Activated CD4-positive, alpha-beta T cell treated with anti-CD3 and anti-CD28 coated beads, Interleukin-2, amount 50 U/mL, for 48 hours (primary cell): Measurements from ENCODE around the gene IFNA8.
"Not testable (repeated sequence)": the region's sequence is repeated elsewhere in the genome, so short reads cannot be mapped to it uniquely, and the experiment has no call there.

Experiments
- DNase-seq, 2 experiments: peaks; one replicate each; pipeline ENCODE4 v3.0.0-alpha.2; 2020

The IFNA8 gene

DNA sequence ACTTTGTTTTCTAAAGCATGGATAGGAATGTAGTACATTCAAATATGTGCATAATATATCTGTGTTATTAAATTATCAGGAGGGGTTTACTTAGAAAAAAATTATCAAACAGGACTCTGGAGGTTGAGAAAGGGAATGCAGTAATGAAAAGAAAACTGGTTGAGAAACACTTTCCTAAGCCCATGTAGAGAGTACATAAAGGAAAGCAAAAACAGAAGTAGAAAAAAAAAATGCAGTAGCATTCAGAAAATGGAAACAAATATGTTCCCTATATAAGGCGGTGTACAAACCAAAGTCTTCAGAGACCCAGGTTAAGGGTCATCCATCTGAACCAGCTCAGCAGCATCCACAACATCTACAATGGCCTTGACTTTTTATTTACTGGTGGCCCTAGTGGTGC is at the start of gene IFNA8:
Gene IFNA8 (plus strand): TSS at position 301 of the 400 bp plus-strand sequence. CDS start 60 bp downstream, at position 361.
- no peak for DNase-seq

DNA sequence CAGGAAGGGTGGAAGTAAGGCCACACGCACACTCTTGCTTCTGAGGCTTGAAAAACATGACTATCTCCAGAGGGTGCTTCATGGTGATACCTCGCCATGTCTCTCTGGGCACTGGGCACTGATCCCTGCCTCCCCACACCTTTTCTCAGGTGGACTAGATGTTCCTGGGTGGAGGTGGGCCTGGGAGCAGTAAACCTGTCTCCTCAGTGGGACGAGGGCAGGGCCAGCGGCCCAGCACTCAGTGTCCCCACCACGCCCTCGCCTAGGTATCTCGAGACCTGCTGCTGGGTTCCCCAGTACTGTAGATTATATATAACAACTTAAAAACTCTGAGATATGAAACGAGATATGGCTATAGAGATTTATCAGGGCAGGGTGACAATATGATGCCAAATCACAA is 46.6 kb upstream of the IFNA8 start:
- DNase-seq = no peak

DNA sequence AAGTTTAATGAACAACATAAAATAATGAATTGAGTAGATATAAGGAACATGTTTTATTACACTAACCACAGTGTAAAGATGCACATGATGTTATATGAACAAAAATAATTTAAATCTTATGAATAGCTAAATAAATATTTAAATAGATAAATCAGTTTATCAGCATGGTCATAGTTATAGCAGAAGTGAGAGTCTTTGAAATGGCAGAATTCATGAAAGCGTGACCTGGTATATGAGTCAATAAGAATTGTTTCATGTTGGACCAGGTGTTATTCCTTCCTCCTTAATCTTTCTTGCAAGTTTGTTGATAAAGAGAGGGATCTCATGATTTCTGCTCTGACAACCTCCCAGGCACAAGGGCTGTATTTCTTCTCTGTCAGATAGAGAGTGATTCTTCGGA is 41.7 kb upstream of the IFNA8 start:
- DNase-seq = not testable (repeated sequence)

DNA sequence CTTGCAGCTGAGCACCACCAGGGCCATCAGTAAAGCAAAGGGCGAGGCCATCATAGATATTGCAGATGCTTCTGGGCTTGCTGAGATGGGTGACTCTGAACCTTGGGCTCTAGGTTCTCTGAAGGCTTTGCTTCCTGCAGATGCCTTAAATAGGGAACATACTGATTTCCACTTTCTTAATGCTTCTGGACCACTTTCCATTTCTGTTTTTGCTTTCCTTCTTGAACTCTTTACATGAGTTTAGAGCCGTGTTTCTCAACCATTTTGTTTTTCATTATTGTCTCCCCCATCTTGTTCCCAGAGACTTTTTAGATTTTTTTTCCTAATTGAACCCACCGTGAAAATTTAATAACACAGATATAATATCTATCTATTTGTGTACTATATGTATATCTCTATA is 41.0 kb upstream of the IFNA8 start, which contains the start of gene IFNA13:
Gene IFNA13 (minus strand): TSS at position 101 of the 400 bp plus-strand sequence. CDS start 47 bp downstream, at position 54.
- no peak for DNase-seq

DNA sequence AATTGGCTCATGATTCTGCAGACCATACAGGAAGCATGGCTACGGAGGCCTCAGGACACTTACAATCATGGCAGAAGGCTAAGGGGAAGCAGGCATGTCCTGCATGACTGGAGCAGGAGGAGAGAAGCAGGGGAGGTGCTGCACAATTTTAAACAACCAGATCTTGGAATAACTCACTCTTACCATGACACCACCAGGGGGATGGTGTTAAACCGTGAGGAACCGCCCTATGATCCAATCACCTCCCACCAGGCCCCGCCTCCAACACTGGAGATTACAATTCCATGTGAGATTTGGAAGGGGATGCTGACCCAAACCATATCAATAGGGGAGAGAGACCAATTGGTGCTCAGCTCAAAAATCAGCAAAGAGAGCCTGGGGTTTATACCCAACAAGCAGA is 37.5 kb upstream of the IFNA8 start:
- not testable (repeated sequence) for DNase-seq

DNA sequence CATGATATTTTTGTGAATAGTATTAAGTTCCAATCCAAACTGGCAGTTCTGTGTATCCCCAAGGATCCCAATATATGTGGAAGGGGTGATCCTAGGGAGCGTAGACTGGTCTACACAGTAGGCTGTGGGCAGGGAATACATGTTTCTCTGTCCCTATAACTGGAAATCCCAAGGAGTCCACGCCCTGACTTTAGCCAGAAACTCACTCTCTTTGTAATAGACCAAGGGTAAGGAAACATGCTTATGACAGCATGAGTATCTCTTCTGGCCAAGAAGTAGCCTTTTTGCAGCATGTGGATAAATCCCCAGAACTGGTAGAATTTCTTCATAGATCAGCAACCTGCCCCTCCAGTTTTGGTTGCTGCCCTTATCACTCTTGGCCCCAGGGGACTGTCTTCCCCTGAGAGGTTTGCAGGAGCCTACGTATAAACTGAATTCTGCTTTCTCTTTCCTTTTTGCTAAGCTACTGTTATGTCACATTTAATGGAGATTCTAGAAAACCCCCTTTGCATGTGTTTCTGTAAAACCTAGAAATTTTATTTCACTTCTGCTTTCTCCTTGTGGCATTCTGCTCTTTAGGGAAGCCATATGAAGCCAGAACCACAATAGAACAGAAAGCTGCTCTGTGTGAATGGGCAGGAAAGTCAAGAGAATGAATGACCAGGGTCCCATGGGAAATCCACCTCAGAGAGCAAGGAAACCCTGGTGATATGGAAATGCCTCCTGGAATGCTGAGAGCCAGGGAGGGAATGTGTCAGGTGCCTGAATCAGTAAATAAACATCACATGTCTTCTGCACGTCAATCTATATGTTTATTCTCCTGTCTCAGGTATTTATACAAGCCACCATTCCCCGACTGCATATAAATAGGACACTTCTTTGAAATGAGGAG is 27.2 kb upstream of the IFNA8 start:
- DNase-seq = no peak

DNA sequence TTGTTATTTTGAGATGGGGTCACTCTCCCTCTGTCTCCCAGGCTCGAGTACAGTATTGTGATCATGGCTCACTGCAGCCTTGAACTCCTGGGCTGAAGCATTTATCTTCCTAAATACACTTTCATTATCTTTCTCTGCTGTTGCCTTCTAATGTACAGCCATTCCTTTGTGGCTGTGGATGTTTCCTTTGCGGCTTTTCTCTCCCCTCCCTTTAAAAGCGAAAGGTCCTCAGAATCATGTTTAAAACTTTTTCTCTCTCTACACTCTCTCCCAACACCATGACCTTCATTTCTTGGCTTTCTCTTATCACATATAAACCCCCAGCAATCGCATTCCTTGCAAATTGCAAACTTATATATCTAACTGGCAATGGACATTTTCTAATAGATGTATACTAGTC is 25.3 kb upstream of the IFNA8 start:
- no peak for DNase-seq

DNA sequence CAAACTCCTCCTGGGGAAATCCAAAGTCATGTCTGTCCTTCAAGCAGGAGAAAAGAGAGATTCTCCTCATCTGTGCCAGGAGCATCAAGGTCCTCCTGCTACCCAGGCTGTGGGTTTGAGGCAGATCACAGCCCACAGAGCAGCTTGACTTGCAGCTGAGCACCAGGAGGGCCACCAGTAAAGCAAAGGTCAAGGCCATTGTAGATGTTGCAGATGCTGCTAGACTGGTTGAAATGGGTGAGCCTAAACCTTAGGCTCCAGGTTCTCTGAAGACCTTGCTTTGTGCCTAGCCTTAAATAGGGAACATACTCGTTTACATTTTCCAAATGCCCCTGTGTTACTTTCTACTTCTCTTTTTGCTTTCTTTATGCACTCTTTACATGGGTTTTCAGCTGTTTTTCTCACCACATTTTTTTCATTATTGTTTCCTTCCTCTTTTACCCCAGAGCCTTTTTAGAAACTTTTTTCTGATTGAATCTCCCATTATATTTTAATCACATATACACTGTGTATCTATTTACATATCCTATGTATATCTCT is 23.7 kb upstream of the IFNA8 start, which contains the start of gene IFNA2:
Gene IFNA2 (minus strand): TSS at position 268 of the 540 bp plus-strand sequence. CDS start 69 bp downstream, at position 199.
- no peak for DNase-seq

DNA sequence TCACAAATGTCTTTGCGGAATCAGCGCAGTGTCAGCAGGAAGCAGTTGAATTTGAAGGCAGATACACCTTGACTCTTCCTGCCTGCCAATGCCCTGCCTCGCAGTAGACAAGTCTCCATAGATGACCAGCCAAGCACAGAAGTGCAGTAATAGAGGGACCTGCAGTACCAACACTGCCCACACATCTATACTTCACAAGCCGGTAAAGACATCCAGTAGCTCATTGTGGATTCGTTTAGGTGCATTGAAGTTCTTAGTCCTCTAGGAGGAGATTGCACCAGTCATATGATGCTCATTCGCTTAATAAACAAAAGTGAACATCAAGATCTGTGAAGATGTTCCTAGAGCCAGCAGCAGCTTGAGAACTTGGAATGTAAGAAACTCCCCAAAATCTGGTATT is 16.6 kb upstream of the IFNA8 start:
- DNase-seq = no peak

DNA sequence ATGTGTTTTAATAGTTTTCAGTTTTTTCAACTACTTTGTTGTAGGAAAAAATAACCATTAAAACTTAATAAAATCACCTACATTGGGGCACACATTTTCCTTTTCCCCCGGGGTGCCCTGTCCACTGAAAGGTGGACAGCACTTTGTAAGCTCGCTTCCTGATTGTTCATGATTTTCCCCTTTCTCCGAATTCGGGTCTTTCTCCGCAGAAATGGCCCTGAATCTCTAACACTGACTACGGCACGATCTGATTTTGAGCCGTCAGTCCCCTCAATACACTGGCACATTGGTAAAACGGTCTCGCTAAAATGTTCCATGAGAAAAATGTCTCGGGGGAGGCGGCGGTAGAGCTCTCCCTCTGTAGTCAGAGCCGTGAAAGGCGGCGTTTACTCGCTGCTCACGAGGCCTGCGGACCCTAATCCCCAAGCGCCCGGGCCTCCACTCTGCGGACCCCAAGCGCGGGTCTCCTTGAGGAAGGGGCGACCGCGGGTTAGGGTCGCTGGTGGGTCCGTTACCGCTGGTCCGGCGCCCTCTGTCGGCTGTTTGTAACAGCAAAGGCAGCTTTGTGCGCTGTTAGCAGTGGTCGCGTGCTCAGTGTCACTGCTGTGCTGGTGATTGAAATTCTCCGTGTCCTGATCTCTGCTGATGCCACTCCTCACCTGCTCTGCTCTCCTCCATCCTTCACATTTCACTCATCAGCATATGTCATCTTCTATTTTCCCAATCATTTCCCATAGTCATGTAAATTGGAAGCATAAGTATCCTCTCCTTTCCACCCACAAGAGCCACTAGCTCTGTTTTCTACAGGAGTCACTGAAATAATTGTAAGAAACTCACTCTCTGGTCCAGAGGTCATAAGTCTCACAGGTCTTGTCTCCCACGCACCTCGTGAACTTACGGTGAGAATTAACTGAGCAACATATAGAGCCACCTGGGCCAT is 12.9 kb upstream of the IFNA8 start:
- DNase-seq = peak; percentile 64 to 71

DNA sequence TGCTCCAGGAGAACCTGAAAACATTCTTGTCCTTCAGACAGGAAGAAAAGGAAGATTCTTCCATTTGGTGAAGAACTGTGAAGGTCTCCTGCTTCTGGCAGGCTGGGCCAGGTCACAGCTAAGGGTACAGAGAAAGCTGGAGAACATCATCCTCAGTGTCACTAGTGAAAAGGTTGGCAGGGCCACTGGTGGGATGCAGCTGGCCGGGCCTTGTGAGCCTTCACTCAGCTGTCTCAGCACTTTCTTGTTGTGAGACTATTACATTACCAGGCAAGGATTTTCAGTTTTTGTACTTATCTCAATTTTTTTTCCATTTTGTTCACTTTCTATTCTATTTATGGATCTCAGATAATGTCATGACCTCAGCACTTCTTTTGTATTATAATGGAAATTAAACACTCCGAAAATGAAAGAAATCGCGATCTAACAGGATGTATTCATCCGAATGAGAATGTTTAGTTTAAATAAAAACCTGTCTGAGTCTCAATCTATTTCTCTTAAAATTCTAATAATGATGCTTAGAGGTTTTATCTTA is 9.9 kb upstream of the IFNA8 start:
- DNase-seq = no peak

DNA sequence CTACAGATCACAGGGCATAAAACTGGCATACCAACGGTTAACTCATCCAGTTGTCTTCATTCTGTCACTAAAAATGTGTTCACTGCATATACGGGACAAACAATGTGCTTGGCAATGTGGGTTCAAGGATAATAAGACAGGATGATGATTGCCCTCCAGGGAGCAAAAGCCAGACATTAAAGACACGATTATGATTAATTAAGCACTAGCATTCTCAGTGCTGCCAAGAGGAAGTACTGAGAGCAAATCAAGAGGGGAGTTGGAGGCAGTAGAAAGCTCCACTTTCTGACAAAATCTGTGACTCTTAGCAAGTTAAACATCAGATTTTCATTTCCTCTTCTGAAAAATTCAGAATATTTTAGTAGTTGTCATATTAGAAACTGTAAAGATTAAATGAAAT is 9.0 kb upstream of the IFNA8 start:
- no peak for DNase-seq

DNA sequence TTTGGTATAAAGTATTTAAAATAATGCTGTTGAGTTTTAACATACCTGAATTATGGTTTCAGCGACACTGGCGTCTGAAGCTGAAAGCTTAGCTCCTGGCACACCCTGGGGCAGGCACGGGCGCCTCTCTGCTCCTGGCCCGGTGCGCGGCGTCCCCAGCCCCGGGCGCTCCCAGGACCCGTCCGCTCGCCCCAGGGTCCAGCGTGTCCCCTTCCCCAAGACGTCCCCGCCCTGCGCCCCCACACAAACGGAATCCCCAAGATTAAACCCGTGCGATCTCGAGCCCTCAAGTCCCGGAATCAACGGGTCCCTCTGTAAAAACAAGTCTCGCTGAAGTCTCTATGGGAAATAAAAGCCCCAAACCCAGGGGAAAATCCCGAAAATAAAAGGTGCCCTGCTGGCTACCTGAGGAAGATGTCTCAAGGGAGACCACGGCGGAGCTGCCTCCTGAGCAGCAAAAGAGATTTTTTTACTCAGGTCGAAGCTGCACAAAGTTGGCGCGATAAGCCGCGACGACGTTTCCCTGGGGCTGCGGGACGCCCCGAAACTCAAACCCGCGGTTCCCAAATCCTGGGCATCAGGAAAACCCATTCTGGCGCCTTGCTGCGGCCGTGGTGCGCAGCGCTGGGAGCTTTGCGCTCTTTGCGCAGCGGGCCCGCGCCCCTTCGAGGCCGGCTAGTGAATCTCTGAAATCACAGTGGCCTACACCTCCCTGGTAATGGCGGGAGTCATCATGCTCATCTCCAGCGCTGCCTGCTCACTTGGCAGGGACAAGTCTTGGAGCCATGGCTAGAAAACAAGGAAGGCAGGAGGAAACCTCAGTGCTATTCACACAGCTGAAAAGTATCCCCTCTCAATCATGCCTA is 6.3 kb upstream of the IFNA8 start:
- no peak for DNase-seq

DNA sequence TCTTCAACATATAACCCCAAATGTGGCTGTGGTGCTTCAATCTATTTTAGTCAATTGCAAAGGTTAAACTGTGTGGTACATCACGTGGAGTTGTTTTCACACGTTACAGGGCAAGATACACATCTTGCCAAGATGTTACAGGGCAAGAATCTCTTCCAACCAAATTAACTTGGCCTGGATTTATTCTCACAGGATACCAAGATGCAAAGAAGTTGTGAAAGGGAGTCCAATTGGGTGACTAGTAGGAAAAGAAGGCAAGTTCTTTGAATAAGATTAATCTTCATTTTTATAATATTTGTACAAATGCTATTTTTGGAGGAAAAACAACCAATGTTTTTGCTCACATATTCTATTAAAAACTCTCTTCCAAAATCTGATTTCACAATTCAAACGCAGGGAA is 4.8 kb upstream of the IFNA8 start:
- DNase-seq = no peak

DNA sequence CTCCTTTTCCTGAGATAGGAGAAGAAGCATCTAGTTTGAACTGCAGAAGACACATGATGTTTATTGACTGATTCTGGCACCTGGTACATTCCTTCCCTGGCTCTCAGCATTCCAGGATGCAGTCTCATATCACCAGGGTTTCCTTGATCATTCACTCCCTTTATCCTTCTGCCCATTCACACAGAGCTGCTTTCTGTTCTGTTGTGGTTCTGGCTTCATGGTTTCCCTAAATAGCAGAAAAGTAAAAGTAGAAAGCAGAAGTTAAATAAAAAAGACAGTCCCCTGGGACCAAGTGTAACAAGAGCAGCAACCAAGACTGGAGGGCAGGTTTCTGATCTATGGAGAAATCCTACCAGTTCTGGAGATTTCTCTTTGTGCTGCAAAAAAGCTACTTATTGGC is 3.2 kb downstream of the IFNA8 start:
- DNase-seq = no peak

DNA sequence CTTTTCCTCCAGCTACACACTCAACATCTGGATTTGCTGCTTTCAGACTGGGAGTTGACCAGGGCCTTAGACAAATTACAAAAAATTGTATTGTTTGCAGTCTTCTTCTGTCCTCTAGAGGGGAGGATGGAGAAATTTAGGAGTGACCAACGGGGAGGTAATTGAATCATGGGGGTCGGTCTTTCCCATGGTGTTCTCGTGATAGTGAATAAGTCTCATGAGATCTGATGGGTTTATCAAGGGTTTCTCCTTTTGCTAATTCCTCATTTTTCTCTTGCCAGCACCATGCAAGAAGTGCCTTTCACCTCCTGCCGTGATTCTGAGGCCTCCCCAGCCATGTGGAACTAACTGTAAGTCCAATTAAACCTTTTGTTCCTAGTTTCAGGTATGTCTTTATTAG is 4.2 kb downstream of the IFNA8 start:
- no peak for DNase-seq

DNA sequence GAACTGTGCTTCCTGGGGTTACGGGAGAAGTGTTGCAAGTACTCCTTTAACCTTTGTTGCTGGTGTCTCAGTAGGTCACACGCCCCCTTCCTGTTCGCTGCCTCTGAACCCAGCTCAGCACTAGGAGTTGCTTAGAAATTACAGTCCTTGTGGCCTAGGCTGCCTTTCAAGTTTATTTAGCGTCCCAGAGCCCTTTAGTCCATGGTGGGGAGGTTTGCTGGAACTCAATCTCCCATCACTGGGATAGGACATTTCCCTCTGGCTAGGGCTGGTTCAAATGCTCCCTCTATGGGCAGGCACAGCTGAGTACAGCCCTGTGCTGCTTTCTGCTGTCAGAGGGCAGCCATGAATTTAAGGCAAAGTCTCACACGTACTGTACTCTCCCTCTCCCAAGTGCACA is 4.7 kb downstream of the IFNA8 start:
- DNase-seq = no peak

DNA sequence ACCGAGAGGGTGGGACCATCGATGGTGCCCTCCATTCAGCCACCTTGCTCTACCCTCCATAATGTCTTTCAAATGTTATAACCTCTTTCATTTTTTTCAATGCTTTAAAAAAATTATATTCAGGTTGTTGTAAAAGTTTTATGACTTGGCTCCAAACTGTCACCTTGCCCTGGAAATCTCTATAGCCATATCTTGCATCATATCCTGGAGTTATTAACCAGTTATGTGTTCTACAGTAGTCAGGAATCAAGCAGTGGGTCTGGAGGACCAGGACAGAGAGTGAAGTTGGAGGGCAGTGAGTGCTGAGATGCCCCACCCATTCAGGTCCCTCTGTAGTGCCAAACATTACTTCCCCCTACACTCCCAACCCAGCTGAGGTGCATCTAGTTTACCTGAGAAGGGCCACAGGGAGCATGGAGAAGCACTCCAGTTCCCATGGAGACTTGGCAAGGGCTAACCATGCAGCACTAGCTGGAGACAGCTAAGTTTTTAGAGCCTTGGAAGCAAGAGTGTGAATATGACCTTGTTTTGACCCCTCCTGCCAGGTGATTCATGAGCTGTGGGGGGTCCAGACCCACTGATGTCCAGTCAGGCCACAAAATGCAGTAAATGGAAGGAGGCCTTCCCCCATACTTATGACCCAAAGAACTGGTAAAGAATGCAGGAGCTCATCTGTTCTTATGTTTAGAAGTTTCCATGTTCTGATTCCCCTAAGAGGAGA is 5.5 kb downstream of the IFNA8 start:
- DNase-seq = no peak

DNA sequence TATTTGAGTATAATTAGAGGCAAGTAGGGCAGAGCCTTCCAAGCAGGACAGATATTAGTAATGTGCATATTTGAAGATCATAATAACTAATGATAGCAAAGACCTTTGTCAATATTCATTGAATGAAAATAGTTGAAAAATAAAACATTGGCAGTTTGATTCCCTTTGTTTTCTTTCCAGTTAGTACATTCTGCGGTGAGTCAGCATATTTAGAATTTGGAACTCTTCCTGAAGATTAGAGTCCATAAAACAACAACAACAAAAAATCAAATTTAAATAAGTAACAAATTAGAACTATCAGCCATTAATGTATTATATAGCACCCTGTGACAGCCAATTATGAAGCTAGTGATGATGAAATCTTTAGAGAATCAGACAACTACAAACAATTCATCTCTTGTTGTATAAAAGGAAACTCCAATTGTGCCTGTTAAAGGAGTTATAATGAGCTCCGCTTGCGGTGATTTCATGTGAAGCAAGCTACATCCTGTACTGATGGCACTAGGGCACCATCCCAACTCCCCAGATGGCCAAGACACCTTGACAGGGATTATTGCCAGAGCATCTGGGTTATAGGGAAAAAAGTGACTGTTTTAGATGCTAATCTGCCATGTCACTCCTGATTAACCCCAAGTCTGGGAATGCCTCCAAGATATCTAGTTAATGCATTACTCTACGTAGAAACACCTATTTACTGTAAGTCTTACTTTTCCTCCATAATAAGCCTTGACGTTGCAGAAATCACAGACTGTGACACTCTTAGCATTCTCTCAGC is 6.8 kb downstream of the IFNA8 start:
- no peak for DNase-seq

DNA sequence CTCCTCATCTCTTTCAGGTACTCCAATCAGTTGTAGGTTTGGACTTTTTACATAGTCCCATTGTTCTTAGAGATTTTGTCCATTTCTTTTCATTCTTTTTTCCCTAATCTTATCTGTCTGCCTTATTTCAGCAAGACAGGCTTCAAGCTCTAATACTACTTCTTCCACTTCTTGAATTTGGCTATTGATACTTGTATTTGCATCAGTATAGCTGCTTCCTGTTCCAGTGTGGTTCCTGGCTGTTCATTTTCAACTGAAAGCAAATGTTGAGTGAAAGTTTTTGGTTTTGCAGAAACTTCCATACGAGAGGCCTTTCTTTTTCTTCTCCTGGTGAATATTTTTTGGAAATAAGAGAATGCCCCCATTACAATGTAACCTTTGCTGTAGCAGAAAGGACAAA is 19.3 kb downstream of the IFNA8 start:
- no peak for DNase-seq
